Hematopoietic multipotent progenitor cell treated with erythropoietin and hydrocortisone succinate and interleukin-3 and kit ligand, for 17 days (in vitro differentiated cells): Measurements from ENCODE around the gene TCF20.

Source experiments
- DNase-seq: peaks from one replicate; pipeline ENCODE4 v3.0.0-alpha.2; 2015; ENCODE audit warnings: low spot score

The TCF20 gene

GRCh38 chr22:42300259-42301076 lies 30.0 kb upstream of the TCF20 start:
- DNase-seq = no peak

- DNase-seq = no peak
Measured at GRCh38 chr22:42299586-42300258, 29.3 kb upstream of the TCF20 start.

GRCh38 chr22:42298746-42299145 lies 28.3 kb upstream of the TCF20 start:
- DNase-seq = no peak

- DNase-seq = no peak
Measured at GRCh38 chr22:42297778-42298177, 27.3 kb upstream of the TCF20 start.

GRCh38 chr22:42296883-42297282 lies 26.4 kb upstream of the TCF20 start:
- no peak for DNase-seq

GRCh38 chr22:42296381-42296853 lies 26.0 kb upstream of the TCF20 start:
- DNase-seq = no peak

GRCh38 chr22:42294034-42294985 lies 23.9 kb upstream of the TCF20 start:
- DNase-seq = no peak

GRCh38 chr22:42292732-42293520 lies 22.5 kb upstream of the TCF20 start:
- no peak for DNase-seq

GRCh38 chr22:42291287-42291686 lies 20.8 kb upstream of the TCF20 start:
- DNase-seq = no peak

GRCh38 chr22:42289671-42290541 lies 19.5 kb upstream of the TCF20 start:
- DNase-seq = no peak

- no peak for DNase-seq
Measured at GRCh38 chr22:42288791-42289190, 18.3 kb upstream of the TCF20 start.

GRCh38 chr22:42287174-42287890 lies 16.9 kb upstream of the TCF20 start:
- no peak for DNase-seq

- no peak for DNase-seq
Measured at GRCh38 chr22:42286205-42286604, 15.8 kb upstream of the TCF20 start.

- no peak for DNase-seq
Measured at GRCh38 chr22:42285604-42286003, 15.2 kb upstream of the TCF20 start.

GRCh38 chr22:42284643-42285181 lies 14.3 kb upstream of the TCF20 start:
- no peak for DNase-seq

- no peak for DNase-seq
Measured at GRCh38 chr22:42284202-42284591, 13.7 kb upstream of the TCF20 start.

- no peak for DNase-seq
Measured at GRCh38 chr22:42283278-42284201, 13.1 kb upstream of the TCF20 start.

GRCh38 chr22:42282943-42283277 lies 12.5 kb upstream of the TCF20 start:
- no peak for DNase-seq
